ENCODE results near the gene ALCAM. TPM values are rescaled to one million over a fixed set of nuclear protein-coding genes. Genes with fewer than 3 reads are reported as not detected.

ALCAM gene
- total RNA-seq, 1 donor from 2014 or later, result 54.4 TPM

DNA sequence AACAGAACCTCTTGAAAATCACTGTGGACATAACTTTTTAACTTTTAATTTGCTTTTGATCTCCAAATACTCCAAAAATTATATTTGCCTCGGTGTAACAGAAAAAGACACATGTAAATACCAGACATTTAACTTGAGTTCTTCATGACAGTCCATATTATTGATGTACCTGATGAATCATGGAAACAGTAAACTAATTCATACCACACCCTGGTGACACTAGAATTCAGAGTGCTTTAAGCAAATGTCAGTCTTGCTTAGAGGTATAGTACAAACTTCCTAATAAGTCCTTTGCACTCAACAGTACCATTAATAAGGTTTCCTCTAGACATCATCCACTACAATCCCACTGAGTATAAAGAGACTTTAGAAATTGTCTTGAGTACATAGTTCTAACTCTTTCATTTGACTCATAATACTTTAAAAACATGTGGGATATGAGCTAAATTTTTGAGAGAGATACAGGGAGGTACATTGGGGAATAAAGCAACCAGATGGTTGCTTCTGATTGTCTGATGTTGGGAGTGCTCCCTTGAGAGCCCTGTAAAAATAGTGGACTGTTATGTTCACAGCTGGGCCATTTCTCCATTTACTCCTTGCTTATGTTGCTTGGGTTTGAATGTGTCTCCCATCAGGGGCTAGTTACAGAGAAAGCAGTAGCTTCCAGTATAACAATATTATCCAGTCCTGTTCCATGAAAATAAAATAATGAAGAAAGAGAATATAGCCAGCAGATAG is 175.7 kb downstream of the ALCAM start:
- no peaks in the 10 kb centered on the region for H3K9me3 Mint-ChIP-seq
- Histone ChIP-seq H3K4me3 (no peak overlapping the region), H3K79me2 (ENCODE audit: low read depth) (no peaks in the 10 kb centered on the region), H3K4me2 (no peak overlapping the region), H3K27ac (no peak overlapping the region), H3K27me3 (no peaks in the 10 kb centered on the region), H2AFZ (replicated peaks) (no peak overlapping the region), H3K36me3 (no peaks in the 10 kb centered on the region), H3K9ac (no peak overlapping the region), H3K4me1 (no peaks in the 10 kb centered on the region), H3K9me3 (ENCODE audit: low read depth) (no peaks in the 10 kb centered on the region), H3F3A (ENCODE audit: low read depth) (no peaks in the 10 kb centered on the region), H4K20me1 (ENCODE audit: low read depth) (no peaks in the 10 kb centered on the region)
- no peak for TF ChIP-seq EZH2 (IDR thresholded peaks at IDR 0.05)
- TF ChIP-seq, protein P1, sequence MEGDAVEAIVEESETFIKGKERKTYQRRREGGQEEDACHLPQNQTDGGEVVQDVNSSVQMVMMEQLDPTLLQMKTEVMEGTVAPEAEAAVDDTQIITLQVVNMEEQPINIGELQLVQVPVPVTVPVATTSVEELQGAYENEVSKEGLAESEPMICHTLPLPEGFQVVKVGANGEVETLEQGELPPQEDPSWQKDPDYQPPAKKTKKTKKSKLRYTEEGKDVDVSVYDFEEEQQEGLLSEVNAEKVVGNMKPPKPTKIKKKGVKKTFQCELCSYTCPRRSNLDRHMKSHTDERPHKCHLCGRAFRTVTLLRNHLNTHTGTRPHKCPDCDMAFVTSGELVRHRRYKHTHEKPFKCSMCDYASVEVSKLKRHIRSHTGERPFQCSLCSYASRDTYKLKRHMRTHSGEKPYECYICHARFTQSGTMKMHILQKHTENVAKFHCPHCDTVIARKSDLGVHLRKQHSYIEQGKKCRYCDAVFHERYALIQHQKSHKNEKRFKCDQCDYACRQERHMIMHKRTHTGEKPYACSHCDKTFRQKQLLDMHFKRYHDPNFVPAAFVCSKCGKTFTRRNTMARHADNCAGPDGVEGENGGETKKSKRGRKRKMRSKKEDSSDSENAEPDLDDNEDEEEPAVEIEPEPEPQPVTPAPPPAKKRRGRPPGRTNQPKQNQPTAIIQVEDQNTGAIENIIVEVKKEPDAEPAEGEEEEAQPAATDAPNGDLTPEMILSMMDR (IDR thresholded peaks at IDR 0.05), result no peak
- TF ChIP-seq EZH2phosphoT487 (IDR thresholded peaks at IDR 0.05), result no peak
- H3K36me3 Mint-ChIP-seq, result no peaks in the 10 kb centered on the region
- DNase-seq (ENCODE audit: low spot score), result no peak
- H3K4me3 Mint-ChIP-seq, result no peak overlapping the region
- H3K27me3 Mint-ChIP-seq (ENCODE audit: insufficient read depth, low read depth), result no peaks in the 10 kb centered on the region
- no peak overlapping the region for H3K27ac Mint-ChIP-seq
- H3K4me1 Mint-ChIP-seq, result no peaks in the 10 kb centered on the region

DNA sequence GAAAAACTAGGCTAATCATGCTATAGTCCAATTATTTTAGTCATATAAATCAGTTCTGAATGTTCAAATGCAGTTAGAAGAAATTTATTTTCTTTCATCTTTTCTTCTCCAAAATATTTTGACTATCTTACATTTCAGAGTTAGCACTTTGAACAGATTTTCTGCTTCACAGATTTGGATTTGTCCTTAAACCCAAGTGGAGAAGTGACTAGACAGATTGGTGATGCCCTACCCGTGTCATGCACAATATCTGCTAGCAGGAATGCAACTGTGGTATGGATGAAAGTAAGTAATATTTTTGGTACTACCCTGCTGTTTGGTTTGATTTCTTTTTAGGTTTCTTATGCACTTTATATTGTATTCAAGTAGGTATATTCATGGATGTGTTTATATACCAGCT is 178.3 kb downstream of the ALCAM start:
- TF ChIP-seq, protein P1 (IDR thresholded peaks at IDR 0.05), result no peak
- TF ChIP-seq EZH2phosphoT487 (IDR thresholded peaks at IDR 0.05), result no peak
- no peak for TF ChIP-seq EZH2 (IDR thresholded peaks at IDR 0.05)
- no peak overlapping the region for H3K27ac ChIP-seq
- no peaks in the 10 kb centered on the region for H3K27me3 Mint-ChIP-seq (ENCODE audit: insufficient read depth, low read depth)
- no peaks in the 10 kb centered on the region for H3K4me1 ChIP-seq
- H3K36me3 Mint-ChIP-seq, result no peaks in the 10 kb centered on the region
- no peaks in the 10 kb centered on the region for H3K9me3 ChIP-seq (ENCODE audit: low read depth)
- no peaks in the 10 kb centered on the region for H3K36me3 ChIP-seq
- no peaks in the 10 kb centered on the region for H4K20me1 ChIP-seq (ENCODE audit: low read depth)
- H3K27me3 ChIP-seq, result no peaks in the 10 kb centered on the region
- no peaks in the 10 kb centered on the region for H3K79me2 ChIP-seq (ENCODE audit: low read depth)
- no peak for DNase-seq (ENCODE audit: low spot score)
- H3K9ac ChIP-seq, result no peak overlapping the region
- no peak overlapping the region for H2AFZ ChIP-seq (replicated peaks)
- H3K4me3 Mint-ChIP-seq, result no peak overlapping the region
- H3K27ac Mint-ChIP-seq, result no peak overlapping the region
- no peak overlapping the region for H3K4me3 ChIP-seq
- no peaks in the 10 kb centered on the region for H3K9me3 Mint-ChIP-seq
- H3K4me1 Mint-ChIP-seq, result no peaks in the 10 kb centered on the region
- H3K4me2 ChIP-seq, result no peak overlapping the region
- no peaks in the 10 kb centered on the region for H3F3A ChIP-seq (ENCODE audit: low read depth)

DNA sequence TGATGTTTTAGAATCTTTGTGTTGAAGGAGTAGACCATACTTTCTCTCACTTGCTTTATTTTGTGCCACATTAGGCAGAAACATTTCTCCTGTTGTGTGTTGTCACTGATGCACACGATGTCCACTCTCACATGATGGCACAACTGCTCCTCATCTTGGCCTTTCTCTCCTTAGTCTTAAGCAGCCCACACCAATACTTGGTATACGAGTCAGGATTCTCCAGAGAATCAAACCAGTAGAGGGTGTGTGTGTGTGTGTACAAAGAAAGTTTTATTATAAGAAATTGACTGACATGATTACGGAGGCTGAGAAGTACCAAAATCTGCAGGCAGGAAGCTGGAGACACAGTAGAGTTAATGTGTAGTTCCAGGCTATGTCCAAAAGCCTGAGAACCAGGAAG is 187.1 kb downstream of the ALCAM start:
- Mint-ChIP-seq H3K4me3 (no peak overlapping the region), H3K27ac (no peak overlapping the region), H3K27me3 (ENCODE audit: insufficient read depth, low read depth) (no peaks in the 10 kb centered on the region), H3K9me3 (no peaks in the 10 kb centered on the region), H3K36me3 (peaks cover 2% of the 10 kb centered on the region), H3K4me1 (no peaks in the 10 kb centered on the region)
- Histone ChIP-seq H2AFZ (replicated peaks) (no peak overlapping the region), H3K9me3 (ENCODE audit: low read depth) (no peaks in the 10 kb centered on the region), H3K27me3 (no peaks in the 10 kb centered on the region), H3K4me2 (no peak overlapping the region), H3K4me1 (no peaks in the 10 kb centered on the region), H3K79me2 (ENCODE audit: low read depth) (no peaks in the 10 kb centered on the region), H3K9ac (no peak overlapping the region), H4K20me1 (ENCODE audit: low read depth) (no peaks in the 10 kb centered on the region), H3K27ac (no peak overlapping the region), H3K36me3 (no peaks in the 10 kb centered on the region), H3K4me3 (no peak overlapping the region), H3F3A (ENCODE audit: low read depth) (no peaks in the 10 kb centered on the region)
- TF ChIP-seq EZH2 (IDR thresholded peaks at IDR 0.05) (no peak), EZH2phosphoT487 (IDR thresholded peaks at IDR 0.05) (no peak)
- TF ChIP-seq, protein P1 (IDR thresholded peaks at IDR 0.05), result no peak
- DNase-seq (ENCODE audit: low spot score), result no peak
